ENCODE data around the gene LHX3.

DNA sequence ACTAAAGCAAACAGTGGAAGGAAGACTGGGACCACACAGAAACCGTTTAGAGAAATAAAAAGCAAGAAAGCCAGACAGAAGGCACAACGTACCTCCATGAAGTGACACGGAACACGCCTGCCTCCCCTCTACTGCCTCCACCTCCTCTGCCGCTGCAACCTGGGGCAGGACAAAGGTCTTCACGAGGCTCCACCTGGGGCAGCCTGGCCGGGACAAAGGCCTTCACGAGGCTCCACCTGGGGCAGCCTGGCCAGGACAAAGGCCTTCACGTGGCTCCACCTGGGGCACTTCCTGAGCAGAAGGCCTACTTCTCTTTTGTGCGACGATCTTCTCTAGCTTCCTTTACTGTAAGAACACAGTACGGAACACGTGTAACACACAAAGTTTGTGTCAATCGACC lies 28.9 kb upstream of the LHX3 start:
- TF ChIP-seq CTCF (conservative IDR thresholded peaks at IDR 0.05; ENCODE audit: low read depth, low read length) (no peak), EZH2 (IDR thresholded peaks at IDR 0.05; ENCODE audit: low read length, unreplicated experiment) (no peak)
